ENCODE data around the gene DRD2.

The DRD2 gene

DNA sequence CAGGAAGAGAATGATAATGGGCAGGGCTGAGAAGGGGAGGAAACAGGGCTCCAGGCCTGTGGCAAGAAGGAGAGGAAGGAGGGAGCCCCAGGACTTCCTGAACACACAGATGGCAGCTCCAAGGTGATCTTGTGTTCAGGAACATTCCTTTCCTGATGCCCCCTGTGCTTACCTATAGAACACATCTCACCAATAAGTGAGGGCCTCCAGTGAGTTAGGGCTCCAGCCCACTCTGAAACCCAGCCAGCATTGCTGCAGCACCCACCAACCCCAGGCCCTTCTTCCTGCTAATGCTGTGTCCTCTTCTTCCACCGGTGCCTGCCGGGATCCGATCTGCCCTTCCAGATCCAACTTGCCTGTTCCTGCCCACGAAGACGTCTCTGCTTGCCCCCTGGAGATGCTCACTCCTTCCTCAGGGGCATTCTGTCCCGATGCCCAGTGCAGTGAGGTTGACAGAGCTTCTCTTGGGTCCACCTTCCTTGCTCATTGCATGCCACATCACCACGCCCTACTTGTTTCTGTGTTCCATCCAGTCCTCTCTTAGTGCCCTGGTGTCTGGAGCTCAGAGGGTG, 70.3 kb downstream of the DRD2 start:
- no peak overlapping the region for H3K4me3 ChIP-seq (ENCODE audit: control insufficient read depth, low read depth, low read length)
- DNase-seq (ENCODE audit: low read depth) = no peak
- TF ChIP-seq, protein P1, sequence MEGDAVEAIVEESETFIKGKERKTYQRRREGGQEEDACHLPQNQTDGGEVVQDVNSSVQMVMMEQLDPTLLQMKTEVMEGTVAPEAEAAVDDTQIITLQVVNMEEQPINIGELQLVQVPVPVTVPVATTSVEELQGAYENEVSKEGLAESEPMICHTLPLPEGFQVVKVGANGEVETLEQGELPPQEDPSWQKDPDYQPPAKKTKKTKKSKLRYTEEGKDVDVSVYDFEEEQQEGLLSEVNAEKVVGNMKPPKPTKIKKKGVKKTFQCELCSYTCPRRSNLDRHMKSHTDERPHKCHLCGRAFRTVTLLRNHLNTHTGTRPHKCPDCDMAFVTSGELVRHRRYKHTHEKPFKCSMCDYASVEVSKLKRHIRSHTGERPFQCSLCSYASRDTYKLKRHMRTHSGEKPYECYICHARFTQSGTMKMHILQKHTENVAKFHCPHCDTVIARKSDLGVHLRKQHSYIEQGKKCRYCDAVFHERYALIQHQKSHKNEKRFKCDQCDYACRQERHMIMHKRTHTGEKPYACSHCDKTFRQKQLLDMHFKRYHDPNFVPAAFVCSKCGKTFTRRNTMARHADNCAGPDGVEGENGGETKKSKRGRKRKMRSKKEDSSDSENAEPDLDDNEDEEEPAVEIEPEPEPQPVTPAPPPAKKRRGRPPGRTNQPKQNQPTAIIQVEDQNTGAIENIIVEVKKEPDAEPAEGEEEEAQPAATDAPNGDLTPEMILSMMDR (IDR thresholded peaks at IDR 0.05; ENCODE audit: control insufficient read depth, insufficient read depth, low read depth, low read length, missing control alignments) = no peak

DNA sequence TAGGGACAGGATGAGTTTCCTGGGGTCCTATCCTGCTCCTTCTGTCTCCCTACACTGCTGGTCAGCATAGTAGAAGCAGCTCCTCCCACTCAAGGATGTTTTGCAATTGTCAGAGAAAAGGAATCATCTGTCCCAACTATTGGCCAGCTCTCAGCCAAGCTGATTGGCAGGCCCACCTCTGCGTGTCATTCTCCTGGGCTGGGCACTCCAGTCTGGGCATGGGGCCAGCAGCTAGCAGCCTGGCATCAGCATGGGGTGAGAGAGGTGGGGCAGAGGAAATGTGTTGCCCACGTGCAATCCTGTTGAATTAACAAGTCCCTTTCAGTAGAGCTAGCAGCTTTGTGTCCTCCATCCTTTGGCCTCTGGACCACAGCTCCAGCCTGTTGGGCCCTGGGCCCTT, 73.5 kb downstream of the DRD2 start:
- peak; percentile 10 for DNase-seq (ENCODE audit: low read depth)
- TF ChIP-seq, protein P1 (IDR thresholded peaks at IDR 0.05; ENCODE audit: control insufficient read depth, insufficient read depth, low read depth, low read length, missing control alignments) = no peak
- H3K4me3 ChIP-seq (ENCODE audit: control insufficient read depth, low read depth, low read length) = no peak overlapping the region

DNA sequence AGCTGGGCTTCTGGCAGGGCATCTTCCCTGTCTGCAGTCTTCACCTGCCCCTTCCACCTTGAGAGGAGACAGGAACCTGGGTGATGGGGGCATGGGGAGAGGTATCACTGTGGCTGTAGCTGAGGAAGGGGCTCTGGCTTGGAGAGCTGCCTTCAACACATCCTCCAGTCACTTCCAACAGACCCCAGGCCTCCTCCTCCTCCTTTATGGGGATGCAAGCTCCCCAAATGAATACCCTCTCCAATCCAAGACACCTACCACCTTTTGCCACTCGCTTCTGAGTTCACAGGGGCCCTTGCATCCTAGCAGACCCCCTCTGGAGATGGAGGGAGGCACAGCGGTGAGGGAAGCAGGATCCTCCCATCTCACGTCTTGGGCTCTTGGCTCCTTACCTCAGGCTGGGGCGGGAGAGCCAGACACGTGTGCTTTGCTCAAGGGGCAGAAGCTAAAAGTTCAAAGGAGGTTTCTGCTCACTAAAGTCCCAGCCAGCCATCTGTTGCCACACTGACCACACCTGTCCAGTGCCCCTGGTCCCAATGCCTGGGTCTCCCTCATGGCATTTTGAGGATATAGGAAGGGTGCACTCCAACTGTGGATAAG, 74.5 kb downstream of the DRD2 start:
- no peak overlapping the region for H3K4me3 ChIP-seq (ENCODE audit: control insufficient read depth, low read depth, low read length)
- TF ChIP-seq, protein P1 (IDR thresholded peaks at IDR 0.05; ENCODE audit: control insufficient read depth, insufficient read depth, low read depth, low read length, missing control alignments) = no peak
- DNase-seq (ENCODE audit: low read depth) = no peak

DNA sequence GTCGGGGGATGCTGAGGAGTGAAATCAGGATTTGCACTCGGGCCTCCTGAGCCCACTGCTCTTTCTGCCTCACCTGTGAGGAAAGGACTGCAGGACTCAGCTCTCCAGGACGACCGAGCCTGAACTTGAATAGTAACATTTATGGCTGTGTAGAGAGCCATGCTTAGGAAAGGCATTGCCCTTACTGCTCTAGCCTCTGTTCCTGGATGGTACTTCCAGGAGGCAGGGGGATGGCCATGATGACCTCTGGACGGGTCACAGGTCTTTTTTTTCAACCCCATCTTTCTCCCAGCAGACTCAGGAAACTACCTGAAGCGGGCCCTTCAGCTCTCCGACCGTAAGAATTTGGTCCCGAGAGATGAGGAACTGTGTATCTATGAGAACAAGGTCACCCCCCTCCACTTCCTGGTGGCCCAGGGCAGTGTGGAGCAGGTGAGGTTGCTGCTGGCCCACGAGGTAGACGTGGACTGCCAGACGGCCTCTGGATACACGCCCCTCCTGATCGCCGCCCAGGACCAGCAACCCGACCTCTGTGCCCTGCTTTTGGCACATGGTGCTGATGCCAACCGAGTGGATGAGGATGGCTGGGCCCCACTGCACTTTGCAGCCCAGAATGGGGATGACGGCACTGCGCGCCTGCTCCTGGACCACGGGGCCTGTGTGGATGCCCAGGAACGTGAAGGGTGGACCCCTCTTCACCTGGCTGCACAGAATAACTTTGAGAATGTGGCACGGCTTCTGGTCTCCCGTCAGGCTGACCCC, 76.3 kb downstream of the DRD2 start:
- DNase-seq (ENCODE audit: low read depth) = no peak
- TF ChIP-seq, protein P1 (IDR thresholded peaks at IDR 0.05; ENCODE audit: control insufficient read depth, insufficient read depth, low read depth, low read length, missing control alignments) = no peak
- H3K4me3 ChIP-seq (ENCODE audit: control insufficient read depth, low read depth, low read length) = no peak overlapping the region

DNA sequence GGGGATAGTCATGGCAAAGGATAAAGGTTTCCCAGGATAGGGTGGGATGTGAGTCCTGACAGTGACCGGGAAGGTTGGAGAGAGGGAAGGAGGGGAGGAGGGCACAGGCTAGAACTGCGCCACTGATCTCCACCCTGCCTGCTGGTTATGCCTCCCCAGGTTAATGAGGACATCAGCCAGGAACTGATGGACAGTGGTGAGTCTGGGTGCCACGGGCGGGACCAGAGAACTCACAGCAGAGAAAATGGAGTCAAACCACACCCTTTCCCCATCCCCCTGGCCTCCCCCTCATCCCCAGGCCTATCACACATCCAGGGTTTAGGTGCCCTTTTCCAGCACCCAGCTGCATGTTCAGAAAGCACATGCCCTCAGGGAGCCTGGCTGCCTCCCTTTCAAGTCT, 77.4 kb downstream of the DRD2 start:
- DNase-seq (ENCODE audit: low read depth) = no peak
- TF ChIP-seq, protein P1 (IDR thresholded peaks at IDR 0.05; ENCODE audit: control insufficient read depth, insufficient read depth, low read depth, low read length, missing control alignments) = no peak

DNA sequence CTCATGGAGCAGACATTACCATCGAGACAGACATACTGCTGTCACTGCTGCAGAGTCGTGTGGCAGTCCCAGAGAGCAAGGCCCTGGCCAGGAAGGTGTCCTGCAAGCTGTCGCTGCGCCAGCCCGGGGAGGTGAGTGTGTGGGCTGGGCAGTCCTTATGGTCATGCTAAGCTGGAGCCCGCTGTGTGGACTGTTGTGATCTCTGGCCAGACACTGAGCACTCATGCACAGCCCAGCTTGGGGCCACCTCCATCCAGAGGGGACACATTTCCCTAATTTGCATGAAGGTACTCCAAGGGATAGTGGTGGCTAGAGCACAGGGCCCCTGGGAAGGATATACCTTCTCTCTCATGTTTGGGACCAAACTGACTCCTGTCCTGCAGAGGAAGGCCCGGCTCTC, 78.0 kb downstream of the DRD2 start:
- DNase-seq (ENCODE audit: low read depth) = no peak
- no peak overlapping the region for H3K4me3 ChIP-seq (ENCODE audit: control insufficient read depth, low read depth, low read length)
- TF ChIP-seq, protein P1 (IDR thresholded peaks at IDR 0.05; ENCODE audit: control insufficient read depth, insufficient read depth, low read depth, low read length, missing control alignments) = no peak

More for the DNA sequence above, 77.4 kb downstream of the DRD2 start:
- no peak overlapping the region for H3K4me3 ChIP-seq (ENCODE audit: control insufficient read depth, low read depth, low read length)
